NCI-H2227 (cell line): ENCODE measurements around the gene PPP1R3F.
A peak's percentile ranks its signal among the peaks of the same experiment; 100 is the strongest.
"Not testable (repeated sequence)": the region's sequence is repeated elsewhere in the genome, so short reads cannot be mapped to it uniquely, and the experiment has no call there.

ENCODE experiments used
- DNase-seq: peaks from one replicate; lab custom pipeline; 2025; ENCODE audit not compliant: unreplicated experiment; lab: John Stamatoyannopoulos, UW

PPP1R3F gene

DNA sequence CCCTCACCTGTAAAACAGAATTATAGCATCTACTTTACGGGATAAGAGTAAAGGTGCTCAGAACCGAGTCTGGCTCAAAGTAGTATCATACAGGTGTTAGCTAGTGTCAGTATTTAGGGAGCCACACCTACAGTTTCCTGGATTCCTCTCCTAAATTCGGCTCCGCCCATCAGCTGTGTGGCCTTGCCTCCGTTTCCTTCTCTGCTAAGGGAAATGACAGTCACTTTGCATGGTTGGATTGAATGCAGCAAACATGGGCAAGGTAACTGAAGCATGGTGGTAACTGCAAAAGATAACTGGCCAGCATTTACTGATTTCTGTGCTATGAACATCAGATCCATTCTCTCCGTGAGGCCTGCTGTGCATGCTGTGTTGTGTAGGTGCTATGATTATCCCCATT lies 2.8 kb downstream of the PPP1R3F start:
- DNase-seq: no peak

- no peak for DNase-seq
Observed at GRCh38 chrX:49273181-49273727, 3.7 kb downstream of the PPP1R3F start.

DNA sequence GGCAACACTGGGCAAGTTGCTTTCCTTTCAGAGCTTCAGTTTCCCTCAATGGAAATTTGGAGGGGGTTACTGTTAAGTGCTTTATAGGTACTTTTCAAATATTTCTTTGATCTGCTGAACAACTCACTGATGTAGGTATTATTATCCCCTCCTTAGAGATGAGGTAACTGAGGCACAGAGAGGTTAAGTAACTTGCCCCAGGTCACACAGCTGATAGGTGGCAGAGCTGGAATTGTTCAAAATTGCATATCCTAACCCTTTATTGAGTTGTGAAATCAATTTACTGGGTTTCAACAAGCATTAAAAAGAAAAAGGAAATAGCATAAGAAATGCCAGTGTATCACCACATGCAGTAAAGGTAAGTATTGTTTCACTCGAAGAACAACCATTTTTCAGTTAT lies 6.6 kb downstream of the PPP1R3F start:
- DNase-seq: no peak

GRCh38 chrX:49276671-49277534 lies 7.3 kb downstream of the PPP1R3F start:
- DNase-seq: no peak

DNA sequence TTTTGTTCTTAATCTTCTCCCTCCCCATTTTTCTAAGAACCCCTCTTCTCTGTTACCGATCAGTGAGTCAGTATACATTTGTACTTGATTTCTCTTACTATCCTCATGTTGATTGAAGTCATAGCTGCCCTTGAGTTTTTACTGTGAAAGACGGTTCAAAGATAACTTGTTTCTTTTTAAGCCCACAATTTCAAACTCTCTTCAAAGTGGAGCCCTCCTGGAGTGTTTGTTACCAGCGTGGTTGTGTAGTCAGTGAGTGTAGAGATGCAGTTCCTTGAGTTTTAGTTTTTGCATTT lies 7.9 kb downstream of the PPP1R3F start:
- DNase-seq: no peak

- DNase-seq: no peak
Observed at GRCh38 chrX:49278081-49278480, 8.5 kb downstream of the PPP1R3F start.

- peak; percentile 39 for DNase-seq
Observed at GRCh38 chrX:49282647-49283011, 13.0 kb downstream of the PPP1R3F start.

DNA sequence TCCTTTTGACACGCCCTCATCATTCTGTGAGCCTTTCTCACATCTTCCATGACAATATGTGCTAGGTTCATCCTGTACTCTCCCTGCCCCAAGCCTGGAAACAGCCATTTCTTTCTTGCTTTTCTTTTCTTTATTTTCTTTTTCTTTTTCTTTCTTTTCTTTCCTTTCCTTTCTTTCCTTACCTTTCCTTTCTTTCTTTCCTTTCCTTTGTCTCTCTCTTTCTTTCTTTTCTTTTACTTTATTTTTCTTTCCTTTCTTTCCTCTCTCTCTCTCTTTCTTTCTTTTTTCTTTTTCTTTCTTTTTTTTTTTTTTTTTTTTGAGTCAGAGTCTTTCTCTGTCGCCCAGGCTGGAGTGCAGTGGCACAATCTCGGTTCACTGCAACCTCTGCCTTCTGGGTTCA lies 14.6 kb downstream of the PPP1R3F start:
- no peak for DNase-seq

DNA sequence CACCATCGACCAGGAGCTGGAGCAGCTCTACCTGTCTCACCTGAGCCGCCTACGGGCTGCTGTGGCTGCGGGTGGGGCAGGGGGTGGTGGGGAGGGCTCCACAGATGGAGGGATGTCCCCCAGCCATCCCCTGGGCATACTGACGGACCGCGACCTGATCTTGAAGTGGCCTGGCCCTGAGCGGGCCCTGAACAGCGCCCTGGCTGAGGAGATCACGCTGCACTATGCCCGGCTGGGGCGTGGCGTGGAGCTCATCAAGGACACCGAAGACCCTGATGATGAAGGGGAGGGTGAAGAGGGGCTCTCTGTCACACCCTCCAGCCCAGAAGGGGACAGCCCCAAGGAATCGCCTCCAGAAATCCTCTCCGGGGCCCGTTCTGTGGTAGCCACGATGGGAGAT lies 16.5 kb downstream of the PPP1R3F start:
- no peak for DNase-seq

GRCh38 chrX:49286581-49286980 lies 17.0 kb downstream of the PPP1R3F start:
- no peak for DNase-seq

DNA sequence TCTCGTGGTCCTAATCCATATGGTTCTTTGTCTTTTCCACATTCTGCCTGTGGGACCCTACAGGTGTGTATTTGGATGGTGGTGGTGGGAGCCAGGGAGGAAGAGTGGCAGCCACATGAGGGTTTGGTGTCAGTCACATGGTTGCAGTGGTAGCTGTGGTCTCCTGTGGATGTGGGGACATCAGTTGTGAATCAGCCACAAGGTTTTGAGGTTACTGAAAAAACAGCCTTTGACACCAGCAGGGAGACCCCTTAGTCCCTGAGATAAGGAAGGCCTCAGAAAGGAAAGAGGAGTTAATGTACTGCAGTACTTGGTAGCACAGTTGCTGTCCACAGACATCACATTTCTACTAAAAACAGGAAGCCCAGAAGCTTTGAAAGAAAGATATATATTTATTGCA lies 18.1 kb downstream of the PPP1R3F start:
- DNase-seq: no peak

GRCh38 chrX:49290215-49290614 lies 20.6 kb downstream of the PPP1R3F start:
- no peak for DNase-seq

- DNase-seq: peak; percentile 64
Observed at GRCh38 chrX:49291615-49292337, 22.2 kb downstream of the PPP1R3F start.

- DNase-seq: no peak
Observed at GRCh38 chrX:49292400-49293362, 23.1 kb downstream of the PPP1R3F start.

DNA sequence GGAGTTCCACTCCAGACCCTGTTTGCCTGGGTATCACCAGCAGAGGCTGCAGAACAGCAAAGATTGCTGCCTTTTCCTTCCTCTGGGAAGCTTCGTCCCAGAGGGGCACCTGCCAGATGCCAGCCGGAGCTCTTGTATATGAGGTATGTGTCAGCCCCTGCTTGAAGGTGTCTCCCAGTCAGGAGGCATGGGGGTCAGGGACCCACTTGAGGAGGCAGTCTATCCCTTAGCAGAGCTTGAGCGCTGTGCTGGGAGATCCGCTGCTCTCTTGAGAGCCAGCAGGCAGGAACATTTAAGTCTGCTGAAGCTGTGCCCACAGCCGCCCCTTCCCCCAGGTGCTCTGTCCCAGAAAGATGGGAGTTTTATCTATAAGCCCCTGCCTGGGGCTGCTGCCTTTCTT lies 29.7 kb downstream of the PPP1R3F start:
- not testable (repeated sequence) for DNase-seq

- DNase-seq: no peak
Observed at GRCh38 chrX:49300703-49301102, 31.1 kb downstream of the PPP1R3F start.

- no peak for DNase-seq
Observed at GRCh38 chrX:49303346-49303745, 33.8 kb downstream of the PPP1R3F start, which contains the start of gene GAGE10. Gene GAGE10 (plus strand): TSS chrX:49303646. CDS start chrX:49304860, 1,214 bp downstream.

DNA sequence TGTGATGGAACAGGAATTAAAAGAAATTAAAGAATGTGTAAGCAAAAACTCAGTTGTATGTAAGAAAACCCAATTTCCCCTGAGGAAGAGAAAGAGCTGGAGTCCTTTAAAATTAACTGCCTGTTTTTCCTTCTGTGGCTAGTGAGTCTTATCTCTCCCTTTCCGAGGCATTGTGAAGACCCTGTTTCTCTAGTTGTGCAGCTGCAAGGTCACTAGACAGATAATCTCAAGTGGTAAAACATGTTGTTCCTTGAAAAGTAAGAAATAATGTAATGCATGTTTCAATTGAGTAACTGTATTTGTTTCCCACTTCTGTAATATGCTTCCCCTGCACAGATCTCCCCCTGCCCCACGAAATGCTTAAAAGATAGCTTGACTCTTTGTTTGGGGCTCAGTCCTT lies 38.2 kb downstream of the PPP1R3F start:
- not testable (repeated sequence) for DNase-seq

DNA sequence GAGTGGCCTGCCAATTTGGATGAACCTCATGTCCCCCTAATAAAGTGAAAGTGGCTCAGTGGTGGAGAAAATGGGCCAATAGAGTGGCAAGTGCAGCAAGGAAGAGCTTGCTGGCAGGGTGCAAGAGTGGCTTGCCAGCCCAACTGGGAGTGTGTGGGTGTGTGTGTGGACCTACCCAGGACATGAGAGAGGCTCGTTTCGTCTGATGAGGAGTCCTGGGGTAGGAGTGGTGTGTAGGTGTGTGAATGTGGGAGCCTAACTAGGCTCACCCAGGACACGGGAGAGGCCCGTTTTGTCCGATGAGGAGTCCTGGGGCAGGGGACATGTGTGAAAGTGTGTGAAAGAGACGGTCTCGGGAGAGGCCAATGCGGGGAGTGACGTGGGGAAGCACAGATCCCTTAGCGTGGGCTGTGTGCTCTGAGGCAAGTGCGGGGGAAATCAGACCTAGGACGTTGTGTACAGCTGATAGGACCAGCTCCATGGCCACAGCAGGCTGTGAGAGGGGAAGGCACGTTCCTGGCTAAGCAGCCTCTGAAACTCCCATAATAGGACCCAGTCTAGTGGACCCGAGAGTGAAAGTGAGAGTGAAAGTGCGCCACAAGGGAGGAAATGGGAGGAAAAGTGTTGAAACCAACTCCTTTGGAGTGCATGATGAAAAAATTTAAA lies 39.1 kb downstream of the PPP1R3F start:
- no peak for DNase-seq

GRCh38 chrX:49309401-49309981 lies 39.9 kb downstream of the PPP1R3F start:
- no peak for DNase-seq
